Tibial nerve (tissue), 3 donors: Measurements from ENCODE around the gene ANK2.

Experiments
- POLR2A ChIP-seq, 2 donors: fragments of 450-650 bp; IDR thresholded peaks; one replicate each; pipeline ENCODE4 v1.6.1; 2017; ENCODE audit warnings: antibody characterized with exemption in 2 of 2, mild to moderate bottlenecking in 2 of 2, moderate library complexity in 2 of 2
- TF ChIP-seq, protein P1 (sequence below), 5 experiments: fragments of 200-600 bp in 3 of 5; fragments of 450-650 bp in 2 of 5; sonication (generic) in 3 of 5; IDR thresholded peaks; one replicate each; pipeline ENCODE4 v1.5.1; 2016 to 2019; ENCODE audit warnings: antibody characterized with exemption in 5 of 5, mild to moderate bottlenecking in 3 of 5, moderate library complexity in 2 of 5

DNA sequence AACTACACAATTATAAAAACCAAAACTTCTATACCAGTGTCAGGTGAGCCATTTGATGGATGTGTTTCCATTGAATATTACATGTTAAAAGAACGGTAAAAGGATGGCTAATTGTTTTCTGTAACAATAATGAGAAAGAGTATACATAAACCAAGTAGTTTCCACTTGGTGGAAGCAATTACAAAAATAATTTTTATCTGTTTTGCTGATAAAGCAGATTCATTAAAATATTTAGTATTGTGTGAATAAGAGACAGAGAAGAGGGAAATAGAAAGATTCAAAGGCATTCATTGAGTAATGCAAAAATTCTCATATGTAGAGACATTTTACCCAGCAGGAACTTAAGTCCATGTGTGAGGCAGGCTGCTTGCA, 95.7 kb downstream of the ANK2 start:
- TF ChIP-seq, protein P1, sequence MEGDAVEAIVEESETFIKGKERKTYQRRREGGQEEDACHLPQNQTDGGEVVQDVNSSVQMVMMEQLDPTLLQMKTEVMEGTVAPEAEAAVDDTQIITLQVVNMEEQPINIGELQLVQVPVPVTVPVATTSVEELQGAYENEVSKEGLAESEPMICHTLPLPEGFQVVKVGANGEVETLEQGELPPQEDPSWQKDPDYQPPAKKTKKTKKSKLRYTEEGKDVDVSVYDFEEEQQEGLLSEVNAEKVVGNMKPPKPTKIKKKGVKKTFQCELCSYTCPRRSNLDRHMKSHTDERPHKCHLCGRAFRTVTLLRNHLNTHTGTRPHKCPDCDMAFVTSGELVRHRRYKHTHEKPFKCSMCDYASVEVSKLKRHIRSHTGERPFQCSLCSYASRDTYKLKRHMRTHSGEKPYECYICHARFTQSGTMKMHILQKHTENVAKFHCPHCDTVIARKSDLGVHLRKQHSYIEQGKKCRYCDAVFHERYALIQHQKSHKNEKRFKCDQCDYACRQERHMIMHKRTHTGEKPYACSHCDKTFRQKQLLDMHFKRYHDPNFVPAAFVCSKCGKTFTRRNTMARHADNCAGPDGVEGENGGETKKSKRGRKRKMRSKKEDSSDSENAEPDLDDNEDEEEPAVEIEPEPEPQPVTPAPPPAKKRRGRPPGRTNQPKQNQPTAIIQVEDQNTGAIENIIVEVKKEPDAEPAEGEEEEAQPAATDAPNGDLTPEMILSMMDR (IDR thresholded peaks at IDR 0.05): no peak
- TF ChIP-seq POLR2A (IDR thresholded peaks at IDR 0.05): no peak
